Ishikawa (cell line): ENCODE data around the gene ELAVL1.

Experiments
- CEBPB ChIP-seq: IDR thresholded peaks from 2 replicates; pipeline ENCODE4 v1.6.1; 2012
- CREB1 ChIP-seq: IDR thresholded peaks from 2 replicates; pipeline ENCODE4 v1.6.1; 2012; ENCODE audit warnings: low read depth
- EGR1 ChIP-seq: IDR thresholded peaks from 2 replicates; pipeline ENCODE4 v1.6.1; 2012
- EP300 ChIP-seq: IDR thresholded peaks from 2 replicates; pipeline ENCODE4 v1.6.1; 2012; ENCODE audit warnings: borderline replicate concordance
- RAD21 ChIP-seq: IDR thresholded peaks from 2 replicates; pipeline ENCODE4 v1.6.1; 2012; ENCODE audit warnings: low read depth
- TAF1 ChIP-seq: IDR thresholded peaks from 2 replicates; pipeline ENCODE4 v1.6.1; 2012; ENCODE audit warnings: low read depth, mild to moderate bottlenecking
- TCF12 ChIP-seq: IDR thresholded peaks from 2 replicates; pipeline ENCODE4 v1.6.1; 2012; ENCODE audit warnings: low read depth
- USF1 ChIP-seq: IDR thresholded peaks from 2 replicates; pipeline ENCODE4 v1.6.1; 2012
- YY1 ChIP-seq: IDR thresholded peaks from 2 replicates; pipeline ENCODE4 v1.6.1; 2012; ENCODE audit warnings: low read depth
- ZBTB7A ChIP-seq: IDR thresholded peaks from 2 replicates; pipeline ENCODE4 v1.6.1; 2012; ENCODE audit warnings: low read depth
- TF ChIP-seq, protein P1 (sequence below): IDR thresholded peaks from 2 replicates; pipeline ENCODE4 v1.6.1; 2012; ENCODE audit warnings: low read depth, mild to moderate bottlenecking
- TF ChIP-seq, protein P2 (sequence below): IDR thresholded peaks from 2 replicates; pipeline ENCODE4 v1.6.1; 2012

DNA sequence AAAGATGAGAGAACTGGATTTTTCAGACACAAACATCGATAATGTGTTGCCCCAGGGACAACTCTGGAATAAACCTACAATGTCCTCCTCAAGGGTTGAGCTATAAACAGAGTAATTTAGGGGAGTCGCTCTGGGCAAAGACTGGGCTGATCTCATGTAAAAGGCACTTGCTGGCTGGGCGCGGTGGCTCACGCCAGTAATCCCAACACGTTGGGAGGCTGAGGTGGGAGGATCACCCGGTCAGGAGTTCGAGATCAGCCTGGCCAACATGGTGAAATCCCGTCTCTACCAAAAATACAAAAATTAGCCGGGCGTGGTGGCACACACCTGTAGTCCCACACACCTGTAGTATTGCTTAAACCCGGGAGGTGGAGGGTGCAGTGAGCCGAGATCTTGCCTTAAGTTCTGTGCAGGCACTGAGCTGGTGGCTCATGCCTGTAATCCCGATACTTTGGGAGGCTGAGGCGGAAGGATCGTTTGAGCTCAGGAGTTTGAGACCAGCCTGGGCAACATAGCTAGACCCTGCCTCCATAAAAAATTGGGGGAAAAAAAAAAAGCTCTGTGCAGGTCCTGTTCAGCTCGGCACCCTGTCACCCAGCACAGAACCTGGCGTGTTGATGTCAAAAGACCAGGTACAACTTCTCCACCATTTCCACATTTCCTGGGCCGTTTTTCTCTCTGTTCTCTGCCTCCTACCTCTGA is 63.4 kb downstream of the ELAVL1 start:
- TF ChIP-seq TAF1 (no peak), CEBPB (no peak), EP300 (no peak), EGR1 (no peak), YY1 (no peak), RAD21 (no peak), TCF12 (no peak), ZBTB7A (no peak), CREB1 (no peak), USF1 (no peak)
- TF ChIP-seq, protein P1, sequence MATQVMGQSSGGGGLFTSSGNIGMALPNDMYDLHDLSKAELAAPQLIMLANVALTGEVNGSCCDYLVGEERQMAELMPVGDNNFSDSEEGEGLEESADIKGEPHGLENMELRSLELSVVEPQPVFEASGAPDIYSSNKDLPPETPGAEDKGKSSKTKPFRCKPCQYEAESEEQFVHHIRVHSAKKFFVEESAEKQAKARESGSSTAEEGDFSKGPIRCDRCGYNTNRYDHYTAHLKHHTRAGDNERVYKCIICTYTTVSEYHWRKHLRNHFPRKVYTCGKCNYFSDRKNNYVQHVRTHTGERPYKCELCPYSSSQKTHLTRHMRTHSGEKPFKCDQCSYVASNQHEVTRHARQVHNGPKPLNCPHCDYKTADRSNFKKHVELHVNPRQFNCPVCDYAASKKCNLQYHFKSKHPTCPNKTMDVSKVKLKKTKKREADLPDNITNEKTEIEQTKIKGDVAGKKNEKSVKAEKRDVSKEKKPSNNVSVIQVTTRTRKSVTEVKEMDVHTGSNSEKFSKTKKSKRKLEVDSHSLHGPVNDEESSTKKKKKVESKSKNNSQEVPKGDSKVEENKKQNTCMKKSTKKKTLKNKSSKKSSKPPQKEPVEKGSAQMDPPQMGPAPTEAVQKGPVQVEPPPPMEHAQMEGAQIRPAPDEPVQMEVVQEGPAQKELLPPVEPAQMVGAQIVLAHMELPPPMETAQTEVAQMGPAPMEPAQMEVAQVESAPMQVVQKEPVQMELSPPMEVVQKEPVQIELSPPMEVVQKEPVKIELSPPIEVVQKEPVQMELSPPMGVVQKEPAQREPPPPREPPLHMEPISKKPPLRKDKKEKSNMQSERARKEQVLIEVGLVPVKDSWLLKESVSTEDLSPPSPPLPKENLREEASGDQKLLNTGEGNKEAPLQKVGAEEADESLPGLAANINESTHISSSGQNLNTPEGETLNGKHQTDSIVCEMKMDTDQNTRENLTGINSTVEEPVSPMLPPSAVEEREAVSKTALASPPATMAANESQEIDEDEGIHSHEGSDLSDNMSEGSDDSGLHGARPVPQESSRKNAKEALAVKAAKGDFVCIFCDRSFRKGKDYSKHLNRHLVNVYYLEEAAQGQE, result no peak
- TF ChIP-seq, protein P2, sequence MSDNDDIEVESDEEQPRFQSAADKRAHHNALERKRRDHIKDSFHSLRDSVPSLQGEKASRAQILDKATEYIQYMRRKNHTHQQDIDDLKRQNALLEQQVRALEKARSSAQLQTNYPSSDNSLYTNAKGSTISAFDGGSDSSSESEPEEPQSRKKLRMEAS, result no peak
